ENCODE results near the gene MCM5.
"Not testable (repeated sequence)": the region's sequence is repeated elsewhere in the genome, so short reads cannot be mapped to it uniquely, and the experiment has no call there.

The MCM5 gene

DNA sequence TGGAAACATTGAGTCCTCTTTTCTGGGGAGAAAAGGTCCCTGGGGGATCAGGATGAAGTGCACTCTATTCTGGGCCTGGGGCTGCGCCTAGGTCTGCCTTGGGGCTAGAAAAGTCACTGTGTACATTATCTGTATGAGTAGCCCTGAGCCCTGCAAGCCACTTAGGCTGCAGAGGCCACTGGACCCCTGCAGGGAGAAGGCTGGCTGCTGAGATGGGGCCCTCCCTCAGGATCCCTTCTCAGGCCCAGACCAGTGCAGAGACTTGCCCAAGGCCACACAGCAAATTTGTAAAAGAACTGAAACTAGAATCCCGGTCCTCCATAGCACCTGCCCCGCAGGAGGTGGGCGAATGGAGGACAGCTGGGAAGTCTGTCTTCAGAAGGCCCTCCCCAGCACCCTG is 45.9 kb upstream of the MCM5 start:
- no peaks in the 10 kb centered on the region for H3K9me3 ChIP-seq
- H3K36me3 ChIP-seq = peaks cover under 1% of the 10 kb centered on the region
- H3K27me3 ChIP-seq = peaks cover 24% of the 10 kb centered on the region
- TF ChIP-seq, protein P1, sequence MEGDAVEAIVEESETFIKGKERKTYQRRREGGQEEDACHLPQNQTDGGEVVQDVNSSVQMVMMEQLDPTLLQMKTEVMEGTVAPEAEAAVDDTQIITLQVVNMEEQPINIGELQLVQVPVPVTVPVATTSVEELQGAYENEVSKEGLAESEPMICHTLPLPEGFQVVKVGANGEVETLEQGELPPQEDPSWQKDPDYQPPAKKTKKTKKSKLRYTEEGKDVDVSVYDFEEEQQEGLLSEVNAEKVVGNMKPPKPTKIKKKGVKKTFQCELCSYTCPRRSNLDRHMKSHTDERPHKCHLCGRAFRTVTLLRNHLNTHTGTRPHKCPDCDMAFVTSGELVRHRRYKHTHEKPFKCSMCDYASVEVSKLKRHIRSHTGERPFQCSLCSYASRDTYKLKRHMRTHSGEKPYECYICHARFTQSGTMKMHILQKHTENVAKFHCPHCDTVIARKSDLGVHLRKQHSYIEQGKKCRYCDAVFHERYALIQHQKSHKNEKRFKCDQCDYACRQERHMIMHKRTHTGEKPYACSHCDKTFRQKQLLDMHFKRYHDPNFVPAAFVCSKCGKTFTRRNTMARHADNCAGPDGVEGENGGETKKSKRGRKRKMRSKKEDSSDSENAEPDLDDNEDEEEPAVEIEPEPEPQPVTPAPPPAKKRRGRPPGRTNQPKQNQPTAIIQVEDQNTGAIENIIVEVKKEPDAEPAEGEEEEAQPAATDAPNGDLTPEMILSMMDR (IDR thresholded peaks at IDR 0.05) = no peak
- H3K4me1 ChIP-seq (ENCODE audit: control insufficient read depth in 1 of 2, insufficient read depth in 1 of 2, low read depth in 1 of 2, low read length in 1 of 2) = peaks cover 48 to 49% of the 10 kb centered on the region in 2 experiments
- H3K4me3 ChIP-seq (ENCODE audit: low read depth in 1 of 2, low read length in 1 of 2) = no peak overlapping the region
- no peak overlapping the region for H3K27ac ChIP-seq

DNA sequence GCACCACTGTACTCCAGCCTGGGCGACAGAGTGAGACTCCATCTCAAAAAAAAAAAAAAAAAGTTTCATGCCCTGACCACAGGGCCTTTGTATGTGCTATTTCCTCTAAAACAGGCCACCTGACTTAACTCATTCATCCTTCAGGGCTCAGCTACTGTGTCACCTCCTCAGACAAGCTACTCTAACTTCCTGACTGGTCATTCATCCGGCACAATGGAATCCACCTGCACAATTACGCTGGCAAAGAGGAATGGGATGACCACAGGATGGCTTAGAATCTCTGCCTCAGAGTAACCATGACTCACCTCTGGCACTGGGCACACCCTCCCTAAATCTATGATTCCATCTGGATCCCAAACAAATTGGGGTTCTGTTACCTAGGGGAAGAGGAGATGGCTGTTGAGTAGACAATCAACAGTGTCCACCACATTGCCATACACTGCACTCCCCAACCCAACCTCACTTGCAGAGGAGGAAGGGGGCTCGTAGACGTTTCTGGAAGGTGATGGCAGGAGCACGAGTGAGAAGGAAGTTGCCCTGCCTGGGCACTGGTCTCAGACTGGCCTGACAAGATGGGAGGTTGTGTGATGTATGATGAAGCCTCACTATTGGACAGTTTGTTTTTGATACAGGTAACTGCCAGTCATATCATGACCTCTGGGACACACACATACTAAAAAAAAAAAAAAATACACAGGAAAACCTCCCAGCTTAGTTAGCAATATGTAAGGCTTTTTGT is 41.9 kb upstream of the MCM5 start:
- Histone ChIP-seq H3K9me3 (no peaks in the 10 kb centered on the region), H3K27ac (peak overlapping the region; percentile 23), H3K4me1 (ENCODE audit: control insufficient read depth in 1 of 2, insufficient read depth in 1 of 2, low read depth in 1 of 2, low read length in 1 of 2) (peaks cover 23% of the 10 kb centered on the region in 2 experiments), H3K4me3 (ENCODE audit: low read depth in 1 of 2, low read length in 1 of 2) (no peak overlapping the region), H3K27me3 (no peaks in the 10 kb centered on the region), H3K36me3 (no peaks in the 10 kb centered on the region)
- TF ChIP-seq, protein P1 (IDR thresholded peaks at IDR 0.05) = no peak

DNA sequence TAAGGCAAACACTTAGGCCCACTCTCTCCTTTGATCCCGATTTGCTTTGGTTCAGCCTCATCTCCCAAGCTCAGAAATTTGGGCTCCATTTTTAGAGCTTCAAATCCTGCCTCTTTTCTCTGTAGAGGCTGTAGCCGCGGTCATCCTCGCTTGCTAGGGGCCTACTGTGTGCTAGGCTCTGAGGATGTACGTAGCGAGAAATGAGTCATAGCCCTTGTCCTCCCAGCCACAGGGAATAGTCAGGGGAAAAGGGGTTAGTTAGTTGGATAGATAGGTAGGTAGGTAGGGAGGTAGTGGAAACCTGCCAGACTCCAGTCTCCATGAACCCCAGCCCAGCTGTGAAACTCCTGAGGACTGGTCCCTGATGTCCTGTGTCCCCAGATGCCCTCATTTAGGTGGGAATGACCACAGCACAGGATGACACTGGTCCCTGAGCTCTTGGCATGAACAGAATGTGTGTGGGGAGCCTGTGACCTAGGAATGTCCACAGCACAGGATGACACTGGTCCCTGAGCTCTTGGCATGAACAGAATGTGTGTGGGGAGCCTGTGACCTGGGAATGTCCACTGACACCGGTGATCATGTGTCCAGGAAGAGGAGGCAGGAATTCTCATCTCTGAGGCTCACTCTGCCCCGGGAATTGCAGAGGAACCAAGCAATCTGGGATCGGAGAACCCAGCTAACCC is 40.4 kb upstream of the MCM5 start:
- Histone ChIP-seq H3K36me3 (no peaks in the 10 kb centered on the region), H3K4me1 (ENCODE audit: control insufficient read depth in 1 of 2, insufficient read depth in 1 of 2, low read depth in 1 of 2, low read length in 1 of 2) (peaks cover 18 to 19% of the 10 kb centered on the region in 2 experiments)

DNA sequence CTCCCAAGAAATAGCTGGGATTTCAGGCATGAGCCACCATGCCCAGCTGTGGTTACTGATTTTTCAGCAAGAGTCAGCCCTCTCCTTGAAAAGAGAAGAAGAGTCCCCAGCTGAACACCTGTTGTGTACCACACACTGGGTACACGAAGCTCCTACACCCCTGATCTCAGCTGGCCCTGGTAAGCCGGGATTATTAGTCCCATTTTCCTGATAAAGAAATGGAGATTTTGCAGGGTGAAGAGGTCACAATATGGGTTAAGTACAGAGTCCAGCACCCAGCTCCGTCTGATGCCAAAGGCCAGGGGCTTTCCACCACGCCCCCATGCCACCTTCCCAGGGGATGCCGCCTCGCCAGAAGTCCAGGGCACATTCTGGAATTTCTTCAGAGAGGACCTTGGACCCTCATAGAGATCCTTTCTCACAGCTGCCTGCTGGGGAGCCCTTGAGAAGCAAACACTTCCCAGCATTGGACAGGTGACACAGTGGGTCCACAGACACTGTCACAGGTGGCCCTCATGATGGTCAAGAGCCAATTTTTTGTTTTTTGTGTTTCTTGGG is 38.9 kb upstream of the MCM5 start:
- H3K27me3 ChIP-seq = peaks cover 8% of the 10 kb centered on the region
- TF ChIP-seq, protein P1 (IDR thresholded peaks at IDR 0.05) = no peak
- H3K36me3 ChIP-seq = no peaks in the 10 kb centered on the region
- no peaks in the 10 kb centered on the region for H3K9me3 ChIP-seq
- H3K27ac ChIP-seq = no peak overlapping the region
- no peak overlapping the region for H3K4me3 ChIP-seq (ENCODE audit: low read depth in 1 of 2, low read length in 1 of 2)
- H3K4me1 ChIP-seq (ENCODE audit: control insufficient read depth in 1 of 2, insufficient read depth in 1 of 2, low read depth in 1 of 2, low read length in 1 of 2) = peaks cover 14% of the 10 kb centered on the region in 2 experiments

More for the DNA sequence above, 40.4 kb upstream of the MCM5 start:
- Histone ChIP-seq H3K27ac (no peak overlapping the region), H3K27me3 (no peaks in the 10 kb centered on the region), H3K9me3 (no peaks in the 10 kb centered on the region), H3K4me3 (ENCODE audit: low read depth in 1 of 2, low read length in 1 of 2) (no peak overlapping the region)
- TF ChIP-seq, protein P1 (IDR thresholded peaks at IDR 0.05) = no peak

DNA sequence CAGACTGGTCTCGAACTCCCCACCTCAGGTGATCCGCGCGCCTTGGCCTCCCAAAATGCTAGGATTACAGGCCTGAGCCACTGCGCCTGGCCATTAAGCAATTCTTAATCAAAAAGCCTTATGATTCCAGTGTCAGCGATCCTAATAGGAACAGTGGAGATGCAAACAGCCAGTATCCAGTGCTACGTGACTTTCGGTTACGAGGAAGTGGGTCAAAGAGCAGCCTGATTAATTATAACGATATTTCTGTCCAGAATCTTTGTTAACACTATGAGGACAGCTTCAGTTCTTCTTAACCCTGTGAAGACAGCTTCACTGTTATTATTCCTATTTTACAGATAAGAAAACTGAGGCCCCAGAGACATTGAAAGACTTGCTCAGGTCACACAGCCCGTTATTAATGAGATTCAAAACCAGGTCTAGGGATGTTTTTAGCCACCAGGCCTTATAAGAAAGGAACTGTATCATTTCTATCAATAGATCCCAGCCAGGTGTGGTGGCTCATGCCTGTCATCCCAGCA is 36.3 kb upstream of the MCM5 start:
- Histone ChIP-seq H3K27me3 (peaks cover 8% of the 10 kb centered on the region), H3K4me1 (ENCODE audit: control insufficient read depth in 1 of 2, insufficient read depth in 1 of 2, low read depth in 1 of 2, low read length in 1 of 2) (peaks cover 8% of the 10 kb centered on the region in 2 experiments), H3K9me3 (no peaks in the 10 kb centered on the region), H3K27ac (no peak overlapping the region), H3K36me3 (no peaks in the 10 kb centered on the region), H3K4me3 (ENCODE audit: low read depth in 1 of 2, low read length in 1 of 2) (no peak overlapping the region)
- TF ChIP-seq, protein P1 (IDR thresholded peaks at IDR 0.05) = no peak

DNA sequence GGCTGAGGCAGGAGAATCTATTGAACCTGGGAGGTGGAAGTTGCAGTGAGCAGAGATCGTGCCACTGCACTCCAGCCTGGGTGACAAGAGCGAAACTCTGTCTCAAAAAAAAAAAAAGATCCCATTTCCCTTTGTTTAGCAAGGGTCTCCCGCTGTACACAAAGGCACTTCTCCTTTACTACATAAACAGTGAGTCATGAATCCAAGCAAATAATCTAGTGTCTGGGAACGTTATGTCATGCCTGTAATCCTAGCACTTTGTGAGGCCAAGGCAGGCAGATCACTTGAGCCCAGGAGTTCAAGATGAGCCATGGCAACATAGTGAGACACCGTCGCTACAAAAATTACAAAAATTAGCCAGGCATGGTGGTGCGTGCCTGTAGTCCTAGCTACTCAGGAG is 35.7 kb upstream of the MCM5 start:
- H3K27me3 ChIP-seq; H3K4me1 ChIP-seq (ENCODE audit: control insufficient read depth in 1 of 2, insufficient read depth in 1 of 2, low read depth in 1 of 2, low read length in 1 of 2); H3K36me3 ChIP-seq; H3K4me3 ChIP-seq (ENCODE audit: low read depth in 1 of 2, low read length in 1 of 2); H3K9me3 ChIP-seq; H3K27ac ChIP-seq: not testable (repeated sequence)
